ENCODE measurements around the gene LZTS2.
A peak's percentile ranks its signal among the peaks of the same experiment; 100 is the strongest.

Gene LZTS2

DNA sequence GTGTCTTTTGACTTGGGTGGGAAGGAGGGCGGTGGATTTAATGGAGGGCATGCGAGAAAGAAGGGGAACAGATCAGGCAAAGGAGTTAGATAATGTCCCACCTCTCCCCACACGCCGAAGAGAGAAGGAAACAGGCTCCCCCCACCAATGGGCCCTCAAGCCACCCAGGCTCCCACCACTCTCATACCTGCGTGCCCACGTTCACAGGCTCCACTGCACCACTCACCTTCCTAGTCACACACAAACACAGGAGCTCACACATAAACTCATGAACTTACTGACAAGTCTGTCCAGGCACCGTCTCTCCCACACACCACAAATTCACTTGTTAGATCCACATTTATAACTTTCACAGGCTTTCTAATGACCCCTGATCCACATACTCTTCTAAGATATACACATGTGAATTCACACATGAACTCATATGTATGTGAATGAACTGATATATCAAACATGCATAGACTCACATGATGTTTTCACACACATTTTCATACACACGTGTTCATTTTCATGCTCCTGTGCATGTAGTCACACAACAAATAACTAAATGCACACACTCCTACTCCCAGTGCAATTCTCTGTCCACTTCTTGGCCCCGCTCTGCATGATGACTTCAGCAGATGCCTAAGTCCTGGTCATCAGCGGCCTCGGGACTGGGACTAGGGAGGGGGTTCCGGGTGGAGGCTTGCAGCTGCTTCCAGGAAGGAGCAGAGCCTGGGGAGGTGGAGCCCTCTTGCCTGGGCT, 1.5 kb downstream of the LZTS2 start:
- H3K27me3 Mint-ChIP-seq: no peaks in the 10 kb centered on the region
- peak overlapping the region; percentile 69 for H3K4me3 Mint-ChIP-seq
- peak overlapping the region; percentile 33 for H3K27ac Mint-ChIP-seq
- H3K4me1 Mint-ChIP-seq: peaks cover 29% of the 10 kb centered on the region
- H3K9me3 Mint-ChIP-seq: no peaks in the 10 kb centered on the region
- no peak for ATAC-seq
- H3K36me3 Mint-ChIP-seq: no peaks in the 10 kb centered on the region

DNA sequence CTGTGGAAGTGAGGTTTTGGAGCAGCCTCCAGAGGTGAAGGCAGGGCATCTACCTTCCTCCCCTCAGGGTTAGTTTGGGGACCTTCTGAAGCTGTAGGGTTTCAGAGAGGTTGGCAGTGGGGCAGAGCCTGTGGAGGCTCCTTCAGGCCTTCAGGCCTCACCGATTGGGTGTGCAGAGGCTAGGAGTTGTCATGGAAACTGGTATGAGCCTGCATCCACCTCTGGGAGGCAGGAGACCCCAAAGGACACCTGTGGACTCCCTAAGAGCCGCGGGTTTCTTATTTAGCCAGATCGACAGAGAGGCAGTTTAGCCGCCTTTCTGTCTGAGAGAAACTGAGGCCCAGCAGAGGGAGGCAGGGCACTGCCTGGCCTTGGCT, 2.0 kb downstream of the LZTS2 start:
- H3K9me3 Mint-ChIP-seq: no peaks in the 10 kb centered on the region
- H3K27ac Mint-ChIP-seq: peak overlapping the region; percentile 33
- no peak overlapping the region for H3K4me3 Mint-ChIP-seq
- H3K36me3 Mint-ChIP-seq: no peaks in the 10 kb centered on the region
- no peaks in the 10 kb centered on the region for H3K27me3 Mint-ChIP-seq
- ATAC-seq: no peak
- peaks cover 23% of the 10 kb centered on the region for H3K4me1 Mint-ChIP-seq

DNA sequence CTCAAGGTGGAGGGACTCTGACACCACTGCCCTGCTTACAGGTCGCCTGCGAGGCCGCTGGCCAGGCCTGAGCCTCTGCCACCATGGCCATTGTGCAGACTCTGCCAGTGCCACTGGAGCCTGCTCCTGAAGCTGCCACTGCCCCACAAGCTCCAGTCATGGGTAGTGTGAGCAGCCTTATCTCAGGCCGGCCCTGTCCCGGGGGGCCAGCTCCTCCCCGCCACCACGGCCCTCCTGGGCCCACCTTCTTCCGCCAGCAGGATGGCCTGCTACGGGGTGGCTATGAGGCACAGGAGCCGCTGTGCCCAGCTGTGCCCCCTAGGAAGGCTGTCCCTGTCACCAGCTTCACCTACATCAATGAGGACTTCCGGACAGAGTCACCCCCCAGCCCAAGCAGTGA, 2.8 kb downstream of the LZTS2 start:
- Mint-ChIP-seq H3K27ac (no peak overlapping the region), H3K4me1 (peaks cover 22% of the 10 kb centered on the region), H3K4me3 (no peak overlapping the region), H3K36me3 (no peaks in the 10 kb centered on the region), H3K27me3 (no peaks in the 10 kb centered on the region), H3K9me3 (no peaks in the 10 kb centered on the region)
- ATAC-seq: no peak

GRCh38 chr10:101003639-101004206, 4.1 kb downstream of the LZTS2 start:
- H3K36me3 Mint-ChIP-seq: no peaks in the 10 kb centered on the region
- peaks cover 12% of the 10 kb centered on the region for H3K4me1 Mint-ChIP-seq
- no peaks in the 10 kb centered on the region for H3K9me3 Mint-ChIP-seq
- no peak overlapping the region for H3K4me3 Mint-ChIP-seq
- ATAC-seq: no peak
- no peak overlapping the region for H3K27ac Mint-ChIP-seq
- H3K27me3 Mint-ChIP-seq: no peaks in the 10 kb centered on the region

GRCh38 chr10:101005361-101005760, 5.8 kb downstream of the LZTS2 start:
- Mint-ChIP-seq H3K4me1 (peaks cover 9% of the 10 kb centered on the region), H3K27me3 (no peaks in the 10 kb centered on the region), H3K36me3 (no peaks in the 10 kb centered on the region), H3K9me3 (no peaks in the 10 kb centered on the region), H3K4me3 (no peak overlapping the region), H3K27ac (no peak overlapping the region)
- ATAC-seq: no peak

- H3K27ac Mint-ChIP-seq: no peak overlapping the region
- H3K27me3 Mint-ChIP-seq: no peaks in the 10 kb centered on the region
- H3K4me1 Mint-ChIP-seq: peaks cover 5% of the 10 kb centered on the region
- H3K36me3 Mint-ChIP-seq: no peaks in the 10 kb centered on the region
- ATAC-seq: no peak
- no peaks in the 10 kb centered on the region for H3K9me3 Mint-ChIP-seq
- no peak overlapping the region for H3K4me3 Mint-ChIP-seq
Observed at GRCh38 chr10:101005869-101006567, 6.4 kb downstream of the LZTS2 start.

- Mint-ChIP-seq H3K4me1 (no peaks in the 10 kb centered on the region), H3K9me3 (no peaks in the 10 kb centered on the region), H3K27ac (no peak overlapping the region), H3K27me3 (no peaks in the 10 kb centered on the region), H3K4me3 (no peak overlapping the region), H3K36me3 (no peaks in the 10 kb centered on the region)
- no peak for ATAC-seq
Observed at GRCh38 chr10:101006593-101007098, 7.0 kb downstream of the LZTS2 start.

- Mint-ChIP-seq H3K27ac (no peak overlapping the region), H3K4me1 (no peaks in the 10 kb centered on the region), H3K9me3 (no peaks in the 10 kb centered on the region), H3K36me3 (no peaks in the 10 kb centered on the region), H3K27me3 (no peaks in the 10 kb centered on the region), H3K4me3 (no peak overlapping the region)
- ATAC-seq: no peak
Observed at GRCh38 chr10:101007099-101007711, 7.6 kb downstream of the LZTS2 start.

GRCh38 chr10:101007915-101008822, 8.6 kb downstream of the LZTS2 start:
- H3K9me3 Mint-ChIP-seq: no peaks in the 10 kb centered on the region
- no peaks in the 10 kb centered on the region for H3K27me3 Mint-ChIP-seq
- H3K4me1 Mint-ChIP-seq: peaks cover 7% of the 10 kb centered on the region
- H3K36me3 Mint-ChIP-seq: no peaks in the 10 kb centered on the region
- H3K27ac Mint-ChIP-seq: no peak overlapping the region
- no peak for ATAC-seq
- H3K4me3 Mint-ChIP-seq: no peak overlapping the region

- H3K27ac Mint-ChIP-seq: no peak overlapping the region
- no peak for ATAC-seq
- no peaks in the 10 kb centered on the region for H3K36me3 Mint-ChIP-seq
- H3K27me3 Mint-ChIP-seq: no peaks in the 10 kb centered on the region
- peaks cover 12% of the 10 kb centered on the region for H3K4me1 Mint-ChIP-seq
- no peak overlapping the region for H3K4me3 Mint-ChIP-seq
- no peaks in the 10 kb centered on the region for H3K9me3 Mint-ChIP-seq
Observed at GRCh38 chr10:101008823-101009423, 9.3 kb downstream of the LZTS2 start.

GRCh38 chr10:101010329-101010728, 10.7 kb downstream of the LZTS2 start:
- Mint-ChIP-seq H3K4me1 (peaks cover 21% of the 10 kb centered on the region), H3K9me3 (no peaks in the 10 kb centered on the region), H3K4me3 (no peak overlapping the region), H3K27me3 (peaks cover 13% of the 10 kb centered on the region), H3K27ac (no peak overlapping the region), H3K36me3 (no peaks in the 10 kb centered on the region)
- ATAC-seq: no peak

DNA sequence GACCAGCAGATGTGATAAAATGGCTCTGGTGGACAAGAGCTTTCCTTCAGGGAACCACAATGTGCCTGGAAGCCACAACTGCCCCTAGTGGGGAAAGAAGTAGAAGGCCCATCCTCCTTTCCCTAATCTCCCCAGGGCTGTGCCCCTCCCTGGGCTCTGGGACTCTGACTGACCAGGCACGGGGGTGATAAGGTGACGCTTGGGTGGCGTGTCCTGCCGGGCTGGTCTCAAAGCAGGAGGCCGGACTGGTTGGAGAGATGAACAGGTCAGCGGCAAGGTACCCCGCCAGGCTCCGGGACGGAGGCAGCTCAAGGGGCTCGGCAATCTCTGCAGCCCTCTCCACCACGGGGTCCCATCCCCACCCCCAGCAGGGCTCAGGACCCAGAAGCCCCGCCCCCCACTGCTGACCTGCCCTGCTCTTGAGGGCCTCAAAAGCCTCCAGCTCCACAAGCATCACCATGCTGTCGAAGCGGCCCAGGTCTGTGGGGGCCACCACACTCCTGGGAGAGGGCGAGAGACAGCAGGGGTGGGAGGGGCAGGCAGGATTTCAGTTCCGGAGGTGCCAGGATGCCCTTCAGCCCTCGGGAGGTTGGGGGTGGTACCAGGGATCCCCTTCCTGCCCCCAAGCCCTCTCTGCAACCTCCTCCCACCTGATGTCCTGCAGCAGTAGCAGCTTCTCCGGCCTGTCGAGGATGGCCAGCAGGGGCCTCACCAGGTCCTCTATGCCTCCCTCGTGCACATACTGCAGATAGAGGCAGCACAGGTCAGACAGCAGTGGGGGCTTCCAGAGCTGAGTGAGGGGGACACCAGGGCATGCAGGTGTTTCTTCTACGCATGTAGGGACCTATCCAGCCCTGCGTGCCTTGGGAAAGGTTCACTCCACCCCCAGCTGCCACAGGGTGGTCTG, 12.2 kb downstream of the LZTS2 start:
- no peak for ATAC-seq
- Mint-ChIP-seq H3K9me3 (no peaks in the 10 kb centered on the region), H3K27ac (no peak overlapping the region), H3K4me1 (peaks cover 21% of the 10 kb centered on the region), H3K4me3 (no peak overlapping the region), H3K27me3 (peaks cover 27% of the 10 kb centered on the region), H3K36me3 (no peaks in the 10 kb centered on the region)

DNA sequence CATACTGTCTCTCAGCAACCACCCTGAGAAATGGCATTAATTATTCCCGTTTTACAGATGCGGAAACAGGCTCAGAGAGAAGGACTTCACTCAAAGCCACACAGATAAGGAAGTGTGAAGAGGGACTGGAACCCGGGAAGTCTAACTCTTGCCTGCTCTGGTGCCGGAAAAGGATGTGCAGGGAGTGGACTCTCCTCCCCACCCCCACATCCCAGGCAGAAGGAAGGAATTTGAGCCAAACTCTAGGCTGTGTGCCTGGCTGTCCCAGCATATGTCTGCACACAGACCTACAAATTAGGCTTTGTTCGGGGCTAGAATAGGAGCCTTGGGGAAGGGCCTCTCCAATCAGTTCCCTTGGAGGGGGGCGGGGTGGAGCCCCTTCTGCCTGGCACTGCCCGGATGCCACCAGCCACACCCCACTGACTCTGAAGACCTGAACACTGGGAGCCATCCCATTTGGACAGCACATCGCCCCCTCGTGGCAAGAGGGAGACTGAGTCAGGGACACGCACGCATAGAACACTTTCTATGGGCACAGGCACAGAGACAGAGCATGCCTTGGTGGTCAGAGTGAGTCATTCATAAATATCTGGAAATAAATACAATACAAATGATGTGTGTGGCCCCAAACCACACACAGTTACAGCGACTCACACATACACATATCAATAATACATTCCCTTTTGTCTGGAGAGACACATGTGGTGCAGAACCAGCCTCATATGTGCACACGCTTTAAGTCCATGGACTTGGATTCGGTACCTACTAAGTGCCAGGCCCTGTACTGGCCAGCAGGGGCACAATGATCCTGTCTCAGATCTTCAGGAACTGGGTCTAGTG, 13.1 kb downstream of the LZTS2 start:
- peaks cover 37% of the 10 kb centered on the region for H3K27me3 Mint-ChIP-seq
- H3K36me3 Mint-ChIP-seq: no peaks in the 10 kb centered on the region
- H3K4me1 Mint-ChIP-seq: peaks cover 26% of the 10 kb centered on the region
- H3K27ac Mint-ChIP-seq: no peak overlapping the region
- no peaks in the 10 kb centered on the region for H3K9me3 Mint-ChIP-seq
- ATAC-seq: peak; percentile 86
- no peak overlapping the region for H3K4me3 Mint-ChIP-seq

Data from stimulated activated memory B cell treated with anti-CD40 and anti-IgM and Interleukin-4, amounts not matched to agents 10 μg/mL and 1 μg/mL and 100 μg/mL, for 72 hours (primary cell).